Measurements from ENCODE around the gene SLC4A2. TPM values are rescaled to one million over a fixed set of nuclear protein-coding genes. Genes with fewer than 3 reads are reported as not detected.
"Not testable (repeated sequence)": the region's sequence is repeated elsewhere in the genome, so short reads cannot be mapped to it uniquely, and the experiment has no call there.

The SLC4A2 gene
- total RNA-seq, 2 donors from 2014 or later, result 114 to 135 TPM

GRCh38 chr7:151028948-151029501 is 30.4 kb upstream of the SLC4A2 start:
- H3K36me3 Mint-ChIP-seq (ENCODE audit: low read depth), result peaks cover 17% of the 10 kb centered on the region
- peak overlapping the region; percentile 97 for H3K27ac Mint-ChIP-seq
- peaks cover 11% of the 10 kb centered on the region for H3K4me1 Mint-ChIP-seq
- no peaks in the 10 kb centered on the region for H3K9me3 Mint-ChIP-seq
- peak overlapping the region; percentile 94 for H3K4me3 Mint-ChIP-seq
- ATAC-seq (replicated peaks), result no peak
- H3K27me3 Mint-ChIP-seq, result no peaks in the 10 kb centered on the region

DNA sequence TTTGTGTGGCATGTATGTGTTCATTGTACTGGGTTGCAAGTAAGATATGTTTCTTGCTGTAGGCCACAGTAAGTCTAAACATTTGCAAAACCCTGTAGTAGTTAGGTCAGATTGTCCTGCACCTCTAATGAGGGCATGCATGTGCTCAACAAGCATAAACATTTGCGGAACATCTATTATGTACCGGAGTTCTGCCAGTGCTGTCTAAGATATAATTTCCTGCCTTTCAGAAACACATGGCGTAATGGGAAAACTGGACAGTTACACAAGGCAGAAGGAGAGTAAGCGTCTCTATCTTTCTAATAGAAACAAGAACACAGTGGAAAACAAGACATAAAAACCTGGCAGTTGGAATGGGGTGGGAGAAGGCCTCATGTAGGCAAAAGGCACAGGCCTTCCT is 28.4 kb upstream of the SLC4A2 start:
- H3K9me3 Mint-ChIP-seq, result no peaks in the 10 kb centered on the region

GRCh38 chr7:151032936-151033863 is 26.2 kb upstream of the SLC4A2 start:
- Mint-ChIP-seq H3K9me3 (no peaks in the 10 kb centered on the region), H3K36me3 (ENCODE audit: low read depth) (peaks cover 34% of the 10 kb centered on the region), H3K4me3 (no peak overlapping the region), H3K4me1 (peaks cover 7% of the 10 kb centered on the region), H3K27ac (no peak overlapping the region), H3K27me3 (no peaks in the 10 kb centered on the region)
- no peak for ATAC-seq (replicated peaks)

More for the DNA sequence above, 28.4 kb upstream of the SLC4A2 start:
- Mint-ChIP-seq H3K4me3 (no peak overlapping the region), H3K27ac (no peak overlapping the region), H3K36me3 (ENCODE audit: low read depth) (peaks cover 22% of the 10 kb centered on the region), H3K4me1 (peaks cover 11% of the 10 kb centered on the region), H3K27me3 (no peaks in the 10 kb centered on the region)
- ATAC-seq (replicated peaks), result no peak

DNA sequence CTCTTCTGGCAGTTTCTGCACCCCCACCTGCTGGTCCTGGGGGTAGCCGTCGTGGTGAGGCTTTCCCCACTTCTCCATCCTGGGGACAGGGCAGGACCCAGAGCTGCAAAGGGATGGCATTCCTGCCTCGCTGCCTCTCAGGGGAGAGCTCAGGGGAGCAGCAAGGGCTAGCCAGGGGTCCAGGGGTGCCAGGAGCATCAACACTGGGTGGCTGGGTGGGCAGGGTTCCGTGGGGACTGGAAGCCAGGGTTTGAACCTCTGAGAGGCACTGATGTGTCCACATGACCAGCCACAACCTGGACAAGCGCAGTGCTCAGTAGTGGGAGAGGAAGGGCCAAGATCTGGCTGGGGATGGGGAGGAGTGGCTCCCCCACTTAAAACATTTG is 25.5 kb upstream of the SLC4A2 start:
- Mint-ChIP-seq H3K9me3 (no peaks in the 10 kb centered on the region), H3K4me3 (no peak overlapping the region), H3K27me3 (no peaks in the 10 kb centered on the region), H3K36me3 (ENCODE audit: low read depth) (peaks cover 30% of the 10 kb centered on the region), H3K4me1 (peaks cover 7% of the 10 kb centered on the region), H3K27ac (no peak overlapping the region)
- ATAC-seq (replicated peaks), result no peak

GRCh38 chr7:151034312-151035025 is 24.9 kb upstream of the SLC4A2 start:
- Mint-ChIP-seq H3K27me3 (no peaks in the 10 kb centered on the region), H3K36me3 (ENCODE audit: low read depth) (peaks cover 34% of the 10 kb centered on the region), H3K4me3 (no peak overlapping the region), H3K9me3 (no peaks in the 10 kb centered on the region), H3K27ac (no peak overlapping the region), H3K4me1 (peaks cover 12% of the 10 kb centered on the region)
- no peak for ATAC-seq (replicated peaks)

DNA sequence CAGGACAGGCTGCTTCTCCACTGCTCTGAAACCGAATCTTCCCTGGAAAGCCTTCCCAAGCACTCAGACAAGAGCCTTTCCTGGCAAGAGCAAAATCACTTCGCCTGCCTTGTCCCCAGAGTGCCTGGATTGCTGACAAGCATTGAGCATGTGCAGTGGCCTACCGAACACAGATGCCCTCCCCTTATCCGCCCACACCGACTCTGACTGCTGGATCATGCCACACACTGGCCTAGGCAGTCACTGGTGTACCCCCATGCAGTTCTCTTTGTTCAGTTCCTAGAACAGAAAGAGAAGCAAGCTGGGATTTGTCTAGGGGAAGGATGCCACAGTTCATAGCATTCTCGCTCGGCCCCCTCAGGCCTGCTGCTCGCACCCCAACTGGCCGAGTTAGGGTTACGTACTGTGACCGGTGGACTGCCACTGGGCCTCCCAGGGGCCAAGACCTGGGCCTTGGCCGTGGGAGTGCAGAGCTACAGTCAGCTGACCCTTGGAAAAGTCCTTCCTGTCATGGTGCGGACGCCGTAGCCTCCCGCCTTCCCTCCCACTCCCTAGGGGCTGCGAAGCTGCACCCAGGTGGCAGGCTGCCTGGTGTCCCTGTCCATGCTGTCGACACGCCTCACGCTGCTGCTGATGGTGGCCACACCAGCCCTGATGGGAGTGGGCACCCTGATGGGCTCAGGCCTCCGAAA is 24.2 kb upstream of the SLC4A2 start:
- Mint-ChIP-seq H3K27me3 (no peaks in the 10 kb centered on the region), H3K4me1 (peaks cover 14% of the 10 kb centered on the region)
- ATAC-seq (replicated peaks), result no peak

GRCh38 chr7:151035902-151036301 is 23.5 kb upstream of the SLC4A2 start:
- H3K27me3 Mint-ChIP-seq, result no peaks in the 10 kb centered on the region
- no peak overlapping the region for H3K27ac Mint-ChIP-seq
- H3K4me1 Mint-ChIP-seq, result peaks cover 14% of the 10 kb centered on the region
- peaks cover 34% of the 10 kb centered on the region for H3K36me3 Mint-ChIP-seq (ENCODE audit: low read depth)
- no peak for ATAC-seq (replicated peaks)
- H3K9me3 Mint-ChIP-seq, result no peaks in the 10 kb centered on the region
- H3K4me3 Mint-ChIP-seq, result no peak overlapping the region

More for the DNA sequence above, 24.2 kb upstream of the SLC4A2 start:
- H3K36me3 Mint-ChIP-seq (ENCODE audit: low read depth), result peaks cover 34% of the 10 kb centered on the region
- H3K4me3 Mint-ChIP-seq, result no peak overlapping the region
- no peaks in the 10 kb centered on the region for H3K9me3 Mint-ChIP-seq
- H3K27ac Mint-ChIP-seq, result no peak overlapping the region

GRCh38 chr7:151038951-151039849 is 20.2 kb upstream of the SLC4A2 start:
- peak overlapping the region; percentile 61 for H3K4me3 Mint-ChIP-seq
- peaks cover 11% of the 10 kb centered on the region for H3K4me1 Mint-ChIP-seq
- peaks cover 26% of the 10 kb centered on the region for H3K36me3 Mint-ChIP-seq (ENCODE audit: low read depth)
- peak overlapping the region; percentile 88 for H3K27ac Mint-ChIP-seq
- peak; percentile 97 for ATAC-seq (replicated peaks)
- no peaks in the 10 kb centered on the region for H3K9me3 Mint-ChIP-seq
- no peaks in the 10 kb centered on the region for H3K27me3 Mint-ChIP-seq

DNA sequence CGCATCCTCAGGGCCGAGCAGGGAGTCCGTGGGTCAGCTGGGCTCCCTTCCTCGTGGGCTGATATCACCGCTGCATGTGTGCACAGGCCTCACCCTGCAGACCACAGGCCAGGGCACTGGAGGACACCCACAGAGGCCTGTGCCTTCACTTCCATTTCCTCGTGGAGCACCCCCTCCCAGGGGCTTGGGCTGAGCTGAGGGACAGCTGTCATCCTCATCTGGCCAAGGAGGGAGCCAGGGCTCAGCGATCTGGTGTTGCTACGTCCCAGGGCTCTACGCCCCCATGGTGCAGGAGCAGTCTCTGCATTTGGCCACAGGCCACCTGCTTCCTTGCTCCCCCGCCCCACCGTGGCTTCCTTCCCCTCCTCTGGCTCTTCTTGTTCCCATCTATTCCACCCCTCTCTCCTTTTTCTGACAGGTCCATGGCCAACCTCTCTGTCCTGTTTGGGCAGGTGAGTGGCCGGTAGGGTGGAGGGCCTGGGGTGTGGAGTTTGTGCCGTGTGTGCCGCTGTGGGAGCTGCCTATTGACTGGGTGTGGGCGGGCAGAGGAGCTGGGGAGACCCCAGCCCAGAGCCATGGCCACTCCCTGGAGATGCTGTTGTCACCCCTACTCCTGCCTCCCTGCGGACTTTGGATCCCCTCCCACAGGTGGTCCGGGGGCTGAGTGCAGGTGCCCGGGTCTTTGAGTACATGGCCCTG is 19.4 kb upstream of the SLC4A2 start:
- peak overlapping the region; percentile 61 for H3K4me3 Mint-ChIP-seq
- H3K27me3 Mint-ChIP-seq, result no peaks in the 10 kb centered on the region
- no peaks in the 10 kb centered on the region for H3K9me3 Mint-ChIP-seq

GRCh38 chr7:151040616-151041375 is 18.6 kb upstream of the SLC4A2 start:
- H3K36me3 Mint-ChIP-seq (ENCODE audit: low read depth), result peaks cover 25% of the 10 kb centered on the region
- ATAC-seq (replicated peaks), result no peak
- H3K4me1 Mint-ChIP-seq, result peaks cover 11% of the 10 kb centered on the region
- no peaks in the 10 kb centered on the region for H3K9me3 Mint-ChIP-seq
- H3K27ac Mint-ChIP-seq, result no peak overlapping the region
- H3K4me3 Mint-ChIP-seq, result no peak overlapping the region
- H3K27me3 Mint-ChIP-seq, result no peaks in the 10 kb centered on the region

More for the DNA sequence above, 19.4 kb upstream of the SLC4A2 start:
- H3K4me1 Mint-ChIP-seq, result peaks cover 11% of the 10 kb centered on the region
- peak overlapping the region; percentile 88 for H3K27ac Mint-ChIP-seq
- H3K36me3 Mint-ChIP-seq (ENCODE audit: low read depth), result peaks cover 30% of the 10 kb centered on the region
- no peak for ATAC-seq (replicated peaks)

DNA sequence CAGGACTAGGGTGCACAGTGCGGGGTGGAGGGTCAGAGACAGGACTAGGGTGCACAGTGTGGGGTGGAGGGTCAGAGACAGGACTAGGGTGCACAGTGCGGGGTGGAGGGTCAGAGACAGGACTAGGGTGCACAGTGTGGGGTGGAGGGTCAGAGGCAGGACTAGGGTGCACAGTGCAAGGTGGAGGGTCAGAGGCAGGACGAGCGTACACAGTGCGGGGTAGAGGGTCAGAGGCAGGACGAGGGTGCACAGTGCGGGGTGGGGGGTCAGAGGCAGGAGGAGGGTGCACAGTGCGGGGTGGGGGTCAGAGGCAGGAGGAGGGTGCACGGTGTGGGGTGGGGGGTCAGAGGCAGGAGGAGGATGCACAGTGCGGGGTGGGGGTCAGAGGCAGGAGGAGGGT is 15.9 kb upstream of the SLC4A2 start:
- peaks cover 11% of the 10 kb centered on the region for H3K4me1 Mint-ChIP-seq
- not testable (repeated sequence) for ATAC-seq (replicated peaks); H3K27me3 Mint-ChIP-seq; H3K4me3 Mint-ChIP-seq; H3K27ac Mint-ChIP-seq; H3K9me3 Mint-ChIP-seq
- H3K36me3 Mint-ChIP-seq (ENCODE audit: low read depth), result peaks cover 14% of the 10 kb centered on the region

GRCh38 chr7:151043959-151044358 is 15.4 kb upstream of the SLC4A2 start:
- peaks cover 10% of the 10 kb centered on the region for H3K4me1 Mint-ChIP-seq
- H3K4me3 Mint-ChIP-seq, result no peak overlapping the region
- no peak for ATAC-seq (replicated peaks)
- no peak overlapping the region for H3K27ac Mint-ChIP-seq
- H3K36me3 Mint-ChIP-seq (ENCODE audit: low read depth), result peaks cover 12% of the 10 kb centered on the region
- no peaks in the 10 kb centered on the region for H3K9me3 Mint-ChIP-seq
- H3K27me3 Mint-ChIP-seq, result no peaks in the 10 kb centered on the region
